GM23248 (cell line): Measurements from ENCODE around the gene STK38. TPM values are rescaled to one million over a fixed set of nuclear protein-coding genes. Genes with fewer than 3 reads are reported as not detected.
"Not testable (repeated sequence)": the region's sequence is repeated elsewhere in the genome, so short reads cannot be mapped to it uniquely, and the experiment has no call there.

Experiments
- DNase-seq: peaks from one replicate; pipeline ENCODE4 v3.0.0-alpha.2; 2015
- H2AFZ ChIP-seq: fragments of 200-600 bp; sonication (generic); 2 replicates; pipeline ENCODE4 v1.6.1; 2016; ENCODE audit warnings: antibody characterized with exemption
- H3F3A ChIP-seq: fragments of 200-600 bp; sonication (generic); 2 replicates; pipeline ENCODE4 v1.6.1; 2016; ENCODE audit warnings: mild to moderate bottlenecking, antibody characterized with exemption, mixed run types; ENCODE audit not compliant: insufficient read depth
- H3K27ac ChIP-seq: fragments of 200-600 bp; sonication (generic); 2 replicates; pipeline ENCODE4 v1.5.1; 2016; ENCODE audit warnings: mild to moderate bottlenecking
- H3K27me3 ChIP-seq: fragments of 200-600 bp; sonication (generic); replicated peaks from 2 replicates; pipeline ENCODE4 v1.6.1; 2016; ENCODE audit warnings: mild to moderate bottlenecking; ENCODE audit not compliant: insufficient read depth
- H3K36me3 ChIP-seq: fragments of 200-600 bp; sonication (generic); 2 replicates; pipeline ENCODE4 v1.6.1; 2016; ENCODE audit warnings: low read depth, mild to moderate bottlenecking
- H3K4me1 ChIP-seq: fragments of 200-600 bp; sonication (generic); 2 replicates; pipeline ENCODE4 v1.6.1; 2016; ENCODE audit warnings: mild to moderate bottlenecking; ENCODE audit not compliant: insufficient read depth
- H3K4me2 ChIP-seq: fragments of 200-600 bp; sonication (generic); one replicate; pipeline ENCODE4 v1.6.1; 2016; ENCODE audit warnings: mild to moderate bottlenecking; ENCODE audit not compliant: unreplicated experiment
- H3K4me3 ChIP-seq: fragments of 200-600 bp; sonication (generic); 2 replicates; pipeline ENCODE4 v1.5.1; 2016; ENCODE audit warnings: mild to moderate bottlenecking
- H3K79me2 ChIP-seq: fragments of 200-600 bp; sonication (generic); 2 replicates; pipeline ENCODE4 v1.6.1; 2016; ENCODE audit warnings: mild to moderate bottlenecking; ENCODE audit not compliant: insufficient read depth
- H3K9ac ChIP-seq: fragments of 200-600 bp; sonication (generic); 2 replicates; pipeline ENCODE4 v1.6.1; 2016; ENCODE audit warnings: mild to moderate bottlenecking
- H3K9me2 ChIP-seq: fragments of 200-600 bp; sonication (generic); 2 replicates; pipeline ENCODE4 v1.6.1; 2016; ENCODE audit warnings: mixed run types, mild to moderate bottlenecking, moderate library complexity; ENCODE audit not compliant: insufficient read depth
- H3K9me3 ChIP-seq: fragments of 200-600 bp; sonication (generic); one replicate; pipeline ENCODE4 v1.6.1; 2017; ENCODE audit warnings: low read depth
- H4K20me1 ChIP-seq: fragments of 200-600 bp; sonication (generic); 2 replicates; pipeline ENCODE4 v1.6.0; 2016; ENCODE audit not compliant: insufficient read depth
- EZH2 ChIP-seq: fragments of 200-600 bp; sonication (generic); IDR thresholded peaks from 2 replicates; pipeline ENCODE4 v1.6.1; 2018; ENCODE audit warnings: antibody characterized with exemption, mild to moderate bottlenecking; ENCODE audit not compliant: insufficient read depth, poor library complexity, severe bottlenecking
- EZH2phosphoT487 ChIP-seq: fragments of 200-600 bp; sonication (generic); IDR thresholded peaks from 2 replicates; pipeline ENCODE4 v1.6.1; 2018; ENCODE audit warnings: antibody characterized with exemption, moderate library complexity, mild to moderate bottlenecking, low read depth; ENCODE audit not compliant: insufficient read depth
- WGBS, 2 experiments: methylation state at CpG; one replicate each; pipeline ENCODE4 v1.1.6; 2015 to 2017; ENCODE audit warnings: low lambda C conversion rate in 2 of 2, low coverage in 1 of 2; ENCODE audit errors: missing lambda C conversion rate in 2 of 2; 5-methylcytosine and 5-hydroxymethylcytosine counted together
- in situ Hi-C: fragments of 300-500 bp; cut with MboI; formaldehyde crosslinking; loops from 2 replicates; pipeline ENCODE4 v1.15.0; 2020
- polyA plus RNA-seq: library from polyadenylated mRNA; unstranded; fragments of >200 nt; fragmentation: Nextera tagmentation; extraction: Ambion mirVana; gene quantifications from 2 replicates; pipeline ENCODE4 v1.2.1, GENCODE V29; 2016
- total RNA-seq: library from RNA; depleted of rRNA; stranded (reverse); fragments of >200 nt; shearing (Covaris generic); gene quantifications from 2 replicates; pipeline ENCODE4 v1.2.3, GENCODE V29; 2014

Gene STK38
- total and polyA plus RNA-seq, 2 experiments from 2014 or later, result 35.6 to 51.1 TPM

GRCh38 chr6:36488221-36488620 is 59.1 kb downstream of the STK38 start:
- TF ChIP-seq EZH2phosphoT487 (no peak), EZH2 (no peak)
- Histone ChIP-seq H3K79me2 (no peaks in the 10 kb centered on the region), H3K36me3 (peaks cover 59% of the 10 kb centered on the region), H3K4me3 (no peak overlapping the region), H3F3A (peaks cover 70% of the 10 kb centered on the region), H3K9me2 (no peaks in the 10 kb centered on the region), H4K20me1 (no peaks in the 10 kb centered on the region), H3K4me1 (peaks cover 13% of the 10 kb centered on the region), H3K27ac (0 out of 2 replicates have a peak overlapping the region, but pooled peaks have one; percentile 15), H3K4me2 (peak overlapping the region; percentile 36), H3K9me3 (no peaks in the 10 kb centered on the region), H2AFZ (no peak overlapping the region), H3K27me3 (no peaks in the 10 kb centered on the region), H3K9ac (no peak overlapping the region)
- in situ Hi-C loops, result no loop called here
- no peak for DNase-seq

GRCh38 chr6:36487698-36488097 is 59.6 kb downstream of the STK38 start:
- peaks cover 62% of the 10 kb centered on the region for H3K36me3 ChIP-seq
- 0 out of 2 replicates have a peak overlapping the region, but pooled peaks have one; percentile 15 for H3K27ac ChIP-seq
- peak; percentile 34 for DNase-seq
- H2AFZ ChIP-seq, result no peak overlapping the region
- no peak overlapping the region for H3K4me3 ChIP-seq
- 76 to 78% methylated on average over 1 of the region's 1 CpG for WGBS, 2 experiments
- H3K4me2 ChIP-seq, result peak overlapping the region; percentile 36
- H3K9me3 ChIP-seq, result no peaks in the 10 kb centered on the region
- H3K27me3 ChIP-seq, result no peaks in the 10 kb centered on the region
- no peaks in the 10 kb centered on the region for H4K20me1 ChIP-seq
- H3K79me2 ChIP-seq, result no peaks in the 10 kb centered on the region
- no peaks in the 10 kb centered on the region for H3K9me2 ChIP-seq
- TF ChIP-seq EZH2phosphoT487 (no peak), EZH2 (no peak)
- no peak overlapping the region for H3K9ac ChIP-seq
- peaks cover 66% of the 10 kb centered on the region for H3F3A ChIP-seq
- peaks cover 13% of the 10 kb centered on the region for H3K4me1 ChIP-seq
- in situ Hi-C loops, result no loop called here

GRCh38 chr6:36484736-36485135 is 62.5 kb downstream of the STK38 start:
- Histone ChIP-seq H3K4me1 (peaks cover 13% of the 10 kb centered on the region), H3F3A (peaks cover 56% of the 10 kb centered on the region), H3K36me3 (peaks cover 86% of the 10 kb centered on the region), H3K9me2 (no peaks in the 10 kb centered on the region), H3K4me2 (no peak overlapping the region), H3K27ac (no peak overlapping the region), H3K4me3 (no peak overlapping the region), H3K79me2 (peaks cover 14% of the 10 kb centered on the region), H4K20me1 (no peaks in the 10 kb centered on the region), H3K9ac (no peak overlapping the region), H2AFZ (no peak overlapping the region), H3K27me3 (no peaks in the 10 kb centered on the region), H3K9me3 (no peaks in the 10 kb centered on the region)
- no peak for DNase-seq
- TF ChIP-seq EZH2 (no peak), EZH2phosphoT487 (no peak)
- in situ Hi-C loops, result no loop called here
- WGBS, 2 experiments, result 87 to 90% methylated on average over 5 of the region's 5 CpGs

GRCh38 chr6:36483326-36483725 is 64.0 kb downstream of the STK38 start:
- H2AFZ ChIP-seq, H3K4me2 ChIP-seq, H3K27ac ChIP-seq, DNase-seq, H4K20me1 ChIP-seq, H3K9me2 ChIP-seq, H3K4me3 ChIP-seq, H3K9me3 ChIP-seq, H3K27me3 ChIP-seq, H3K9ac ChIP-seq, in situ Hi-C loops: not testable (repeated sequence)
- Histone ChIP-seq H3K4me1 (peaks cover 11% of the 10 kb centered on the region), H3K36me3 (peaks cover 75% of the 10 kb centered on the region), H3K79me2 (peaks cover 27% of the 10 kb centered on the region), H3F3A (peaks cover 57% of the 10 kb centered on the region)
- 93 to 99% methylated on average over 5 of the region's 5 CpGs for WGBS, 2 experiments

GRCh38 chr6:36479256-36479655 is 68.0 kb downstream of the STK38 start:
- in situ Hi-C loops, result no loop called here
- Histone ChIP-seq H3K9me3 (no peaks in the 10 kb centered on the region), H3K27me3 (no peaks in the 10 kb centered on the region), H3K4me3 (no peak overlapping the region), H3F3A (peaks cover 42% of the 10 kb centered on the region; the same call in 1 of the 2 replicates), H3K9ac (no peak overlapping the region), H3K27ac (no peak overlapping the region), H3K9me2 (no peaks in the 10 kb centered on the region), H2AFZ (no peak overlapping the region), H3K4me2 (no peak overlapping the region), H3K4me1 (no peaks in the 10 kb centered on the region), H3K79me2 (peaks cover 63% of the 10 kb centered on the region), H4K20me1 (0 out of 2 replicates have a peak, but pooled peaks cover 4% of the 10 kb centered on the region), H3K36me3 (peaks cover 48% of the 10 kb centered on the region)
- TF ChIP-seq EZH2, result no peak
- no peak for TF ChIP-seq EZH2phosphoT487
- DNase-seq, result no peak
- 100% methylated on average over 1 of the region's 1 CpG for WGBS, 2 experiments
